GM23338 (cell line): ENCODE results near the gene RASSF4.

Experiments
- POLR2AphosphoS5 ChIP-seq: IDR thresholded peaks from 2 replicates; pipeline ENCODE4 v1.6.1; 2016; ENCODE audit warnings: antibody characterized with exemption, low read depth
- TF ChIP-seq, protein P1 (sequence below), 2 experiments: fragments of 200-600 bp in 1 of 2; sonication (generic) in 1 of 2; conservative IDR thresholded peaks; 2 replicates each; pipeline versions ENCODE4 v1.5.1 to v1.6.1; 2016 to 2017; ENCODE audit warnings: antibody characterized with exemption in 2 of 2, low read depth in 2 of 2, mild to moderate bottlenecking in 2 of 2, moderate library complexity in 1 of 2

GRCh38 chr10:44956717-44957706 lies 2.6 kb upstream of the RASSF4 start:
- TF ChIP-seq, protein P1, sequence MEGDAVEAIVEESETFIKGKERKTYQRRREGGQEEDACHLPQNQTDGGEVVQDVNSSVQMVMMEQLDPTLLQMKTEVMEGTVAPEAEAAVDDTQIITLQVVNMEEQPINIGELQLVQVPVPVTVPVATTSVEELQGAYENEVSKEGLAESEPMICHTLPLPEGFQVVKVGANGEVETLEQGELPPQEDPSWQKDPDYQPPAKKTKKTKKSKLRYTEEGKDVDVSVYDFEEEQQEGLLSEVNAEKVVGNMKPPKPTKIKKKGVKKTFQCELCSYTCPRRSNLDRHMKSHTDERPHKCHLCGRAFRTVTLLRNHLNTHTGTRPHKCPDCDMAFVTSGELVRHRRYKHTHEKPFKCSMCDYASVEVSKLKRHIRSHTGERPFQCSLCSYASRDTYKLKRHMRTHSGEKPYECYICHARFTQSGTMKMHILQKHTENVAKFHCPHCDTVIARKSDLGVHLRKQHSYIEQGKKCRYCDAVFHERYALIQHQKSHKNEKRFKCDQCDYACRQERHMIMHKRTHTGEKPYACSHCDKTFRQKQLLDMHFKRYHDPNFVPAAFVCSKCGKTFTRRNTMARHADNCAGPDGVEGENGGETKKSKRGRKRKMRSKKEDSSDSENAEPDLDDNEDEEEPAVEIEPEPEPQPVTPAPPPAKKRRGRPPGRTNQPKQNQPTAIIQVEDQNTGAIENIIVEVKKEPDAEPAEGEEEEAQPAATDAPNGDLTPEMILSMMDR (conservative IDR thresholded peaks at IDR 0.05; ENCODE audit: low read depth in 2 of 2), result no peak
- no peak for TF ChIP-seq POLR2AphosphoS5
